Uterus (tissue), 2 donors: ENCODE results near the gene CELF2.

ENCODE experiments used
- POLR2A ChIP-seq, 2 donors: fragments of 450-650 bp; IDR thresholded peaks; one replicate each; pipeline ENCODE4 v1.6.1; 2016; ENCODE audit warnings: antibody characterized with exemption in 2 of 2, mild to moderate bottlenecking in 1 of 2, moderate library complexity in 1 of 2
- TF ChIP-seq, protein P1 (sequence below), 4 experiments: fragments of 200-600 bp in 2 of 4; fragments of 450-650 bp in 2 of 4; sonication (generic) in 2 of 4; IDR thresholded peaks; one replicate each; pipeline ENCODE4 v1.5.1; 2016 to 2019; ENCODE audit warnings: antibody characterized with exemption in 4 of 4, mild to moderate bottlenecking in 2 of 4, moderate library complexity in 1 of 4

DNA sequence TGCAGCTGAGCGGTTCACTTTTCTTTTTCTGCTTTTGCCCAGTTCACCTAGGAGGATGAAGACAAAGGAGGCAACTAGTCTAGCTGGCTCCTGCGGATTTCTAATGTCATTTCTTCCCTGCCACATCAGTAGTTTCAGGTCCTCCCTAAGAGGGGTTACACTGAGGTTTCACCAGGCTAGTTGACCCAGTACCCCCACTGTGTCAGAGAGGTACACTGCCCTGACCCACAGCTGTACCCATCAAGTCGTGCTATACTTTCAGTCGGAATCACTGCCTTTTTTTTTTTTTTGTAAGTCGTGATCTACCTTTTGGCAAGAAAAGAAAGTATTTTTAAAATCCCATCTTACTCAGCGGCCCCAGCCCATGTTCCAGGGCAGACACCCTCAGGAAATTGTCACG lies 243.5 kb downstream of the CELF2 start:
- TF ChIP-seq, protein P1, sequence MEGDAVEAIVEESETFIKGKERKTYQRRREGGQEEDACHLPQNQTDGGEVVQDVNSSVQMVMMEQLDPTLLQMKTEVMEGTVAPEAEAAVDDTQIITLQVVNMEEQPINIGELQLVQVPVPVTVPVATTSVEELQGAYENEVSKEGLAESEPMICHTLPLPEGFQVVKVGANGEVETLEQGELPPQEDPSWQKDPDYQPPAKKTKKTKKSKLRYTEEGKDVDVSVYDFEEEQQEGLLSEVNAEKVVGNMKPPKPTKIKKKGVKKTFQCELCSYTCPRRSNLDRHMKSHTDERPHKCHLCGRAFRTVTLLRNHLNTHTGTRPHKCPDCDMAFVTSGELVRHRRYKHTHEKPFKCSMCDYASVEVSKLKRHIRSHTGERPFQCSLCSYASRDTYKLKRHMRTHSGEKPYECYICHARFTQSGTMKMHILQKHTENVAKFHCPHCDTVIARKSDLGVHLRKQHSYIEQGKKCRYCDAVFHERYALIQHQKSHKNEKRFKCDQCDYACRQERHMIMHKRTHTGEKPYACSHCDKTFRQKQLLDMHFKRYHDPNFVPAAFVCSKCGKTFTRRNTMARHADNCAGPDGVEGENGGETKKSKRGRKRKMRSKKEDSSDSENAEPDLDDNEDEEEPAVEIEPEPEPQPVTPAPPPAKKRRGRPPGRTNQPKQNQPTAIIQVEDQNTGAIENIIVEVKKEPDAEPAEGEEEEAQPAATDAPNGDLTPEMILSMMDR (IDR thresholded peaks at IDR 0.05) = no peak
- TF ChIP-seq POLR2A (IDR thresholded peaks at IDR 0.05) = no peak
